GM12891 (cell line): ENCODE data around the gene AGAP5.

Experiments
- PAX5 ChIP-seq: IDR thresholded peaks from 2 replicates; pipeline ENCODE4 v1.6.1; 2011; ENCODE audit warnings: low read length, moderate library complexity, mild to moderate bottlenecking; ENCODE audit not compliant: insufficient read depth, severe bottlenecking
- POLR2A ChIP-seq: IDR thresholded peaks from 2 replicates; pipeline ENCODE4 v1.6.1; 2011; ENCODE audit warnings: low read depth, low read length, control low read depth
- POLR2AphosphoS5 ChIP-seq: IDR thresholded peaks from 2 replicates; pipeline ENCODE4 v1.6.1; 2011; ENCODE audit warnings: low read depth, low read length, control low read depth
- POU2F2 ChIP-seq: IDR thresholded peaks from 2 replicates; pipeline ENCODE4 v1.6.1; 2011; ENCODE audit warnings: low read depth, mild to moderate bottlenecking, control low read depth, low read length, moderate library complexity
- SPI1 ChIP-seq: IDR thresholded peaks from 2 replicates; pipeline ENCODE4 v1.6.1; 2011; ENCODE audit warnings: low read depth, low read length, control low read depth
- TAF1 ChIP-seq: IDR thresholded peaks from 2 replicates; pipeline ENCODE4 v1.6.1; 2011; ENCODE audit warnings: low read depth, low read length, control low read depth

DNA sequence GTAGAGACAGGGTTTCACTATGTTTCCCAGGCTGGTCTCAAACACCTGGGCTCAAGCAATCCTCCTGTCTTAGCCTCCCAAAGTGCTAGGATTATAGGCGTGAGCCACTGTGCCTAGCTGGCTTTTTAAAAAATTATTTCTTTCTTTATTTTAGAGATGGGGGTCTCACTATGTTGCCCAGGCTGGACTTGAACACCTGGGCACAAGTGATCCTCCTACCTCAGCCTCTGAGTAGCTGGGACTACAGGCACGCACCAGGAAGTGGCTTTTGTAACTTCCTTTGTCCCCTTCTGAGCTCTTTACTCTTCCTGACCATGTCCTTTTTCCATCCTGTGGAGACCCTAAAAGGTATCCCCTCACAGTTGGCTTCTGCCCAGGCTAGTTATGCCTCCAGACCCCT is 54.5 kb downstream of the AGAP5 start:
- TF ChIP-seq POLR2A (no peak), TAF1 (no peak), POU2F2 (no peak), POLR2AphosphoS5 (no peak), SPI1 (no peak), PAX5 (no peak)
